Astrocyte (in vitro differentiated cells and primary cell): ENCODE results near the gene CEP131. TPM values are rescaled to one million over a fixed set of nuclear protein-coding genes. Genes with fewer than 3 reads are reported as not detected.

Source experiments
- DNase-seq: peaks from one replicate; pipeline ENCODE4 v3.0.0-alpha.2; 2010; ENCODE audit warnings: low read depth
- FAIRE-seq: peaks from 2 replicates; lab custom pipeline; 2011; peaks lifted over from hg19 to GRCh38; lab: Jason Lieb, UNC
- H2AFZ ChIP-seq: 2 replicates; pipeline ENCODE4 v1.6.0; 2012; ENCODE audit warnings: low read depth, low read length, inconsistent platforms
- H3K27ac ChIP-seq: 2 replicates; pipeline ENCODE4 v1.5.1; 2011; ENCODE audit warnings: low read depth, low read length, inconsistent platforms
- H3K27me3 ChIP-seq: 2 replicates; pipeline ENCODE4 v1.6.0; 2011; ENCODE audit warnings: low read length, inconsistent platforms; ENCODE audit not compliant: insufficient read depth
- H3K36me3 ChIP-seq: 2 replicates; pipeline ENCODE4 v1.5.1; 2011; ENCODE audit warnings: low read length, inconsistent platforms; ENCODE audit not compliant: insufficient read depth
- H3K4me1 ChIP-seq: 2 replicates; pipeline ENCODE4 v1.5.1; 2011; ENCODE audit warnings: low read length, inconsistent platforms; ENCODE audit not compliant: insufficient read depth
- H3K4me2 ChIP-seq: 2 replicates; pipeline ENCODE4 v1.6.0; 2012; ENCODE audit warnings: low read length, inconsistent platforms
- H3K4me3 ChIP-seq: 2 replicates; pipeline ENCODE4 v1.5.1; 2011; ENCODE audit warnings: low read depth, mild to moderate bottlenecking, low read length, inconsistent platforms; ENCODE audit not compliant: insufficient read depth
- H3K79me2 ChIP-seq: 2 replicates; pipeline ENCODE4 v1.6.0; 2012; ENCODE audit warnings: mild to moderate bottlenecking, low read length, inconsistent platforms; ENCODE audit not compliant: insufficient read depth
- H3K9ac ChIP-seq: 2 replicates; pipeline ENCODE4 v1.6.0; 2012; ENCODE audit warnings: mild to moderate bottlenecking, low read length, inconsistent platforms
- H3K9me3 ChIP-seq: 2 replicates; pipeline ENCODE4 v1.5.1; 2012; ENCODE audit warnings: low read depth, mild to moderate bottlenecking, low read length, inconsistent platforms; ENCODE audit not compliant: insufficient read depth
- H4K20me1 ChIP-seq: 2 replicates; pipeline ENCODE4 v1.6.0; 2012; ENCODE audit warnings: low read length, inconsistent platforms; ENCODE audit not compliant: insufficient read depth
- H3K27ac Mint-ChIP-seq: one replicate; pipeline ENCODE4 v1.8.0; 2021; ENCODE audit warnings: mild to moderate bottlenecking, mixed read lengths; ENCODE audit not compliant: unreplicated experiment
- H3K27me3 Mint-ChIP-seq: one replicate; pipeline ENCODE4 v1.8.0; 2021; ENCODE audit warnings: low read depth, mixed read lengths; ENCODE audit not compliant: unreplicated experiment
- H3K36me3 Mint-ChIP-seq: one replicate; pipeline ENCODE4 v1.8.0; 2021; ENCODE audit warnings: low read depth, mixed read lengths; ENCODE audit not compliant: unreplicated experiment
- H3K4me1 Mint-ChIP-seq: one replicate; pipeline ENCODE4 v1.8.0; 2021; ENCODE audit warnings: low read depth, mixed read lengths; ENCODE audit not compliant: unreplicated experiment
- H3K4me3 Mint-ChIP-seq: one replicate; pipeline ENCODE4 v1.8.0; 2021; ENCODE audit warnings: mild to moderate bottlenecking, moderate library complexity, mixed read lengths; ENCODE audit not compliant: unreplicated experiment
- H3K9me3 Mint-ChIP-seq: one replicate; pipeline ENCODE4 v1.8.0; 2021; ENCODE audit warnings: mild to moderate bottlenecking, mixed read lengths; ENCODE audit not compliant: unreplicated experiment
- CTCF ChIP-seq: IDR thresholded peaks from 2 replicates; pipeline ENCODE4 v1.5.1; 2011; ENCODE audit warnings: low read depth, mild to moderate bottlenecking, inconsistent platforms, low read length, moderate library complexity; ENCODE audit not compliant: insufficient read depth
- EZH2 ChIP-seq: IDR thresholded peaks from 2 replicates; pipeline ENCODE4 v1.6.1; 2012; ENCODE audit warnings: mild to moderate bottlenecking, low read length, inconsistent platforms; ENCODE audit not compliant: insufficient read depth
- total RNA-seq: library from RNA; stranded (reverse); gene quantifications from 2 replicates; pipeline ENCODE4 v1.2.1, GENCODE V29; 2021

Gene CEP131
- total RNA-seq, 1 donor from 2014 or later: 5.8 TPM

GRCh38 chr17:81200201-81200600, 22.6 kb downstream of the CEP131 start:
- Histone ChIP-seq H2AFZ (no peak overlapping the region), H3K36me3 (no peaks in the 10 kb centered on the region), H3K4me3 (no peak overlapping the region), H3K4me1 (no peaks in the 10 kb centered on the region), H3K9me3 (no peaks in the 10 kb centered on the region), H4K20me1 (no peaks in the 10 kb centered on the region), H3K9ac (no peak overlapping the region), H3K4me2 (no peak overlapping the region), H3K27ac (no peak overlapping the region), H3K27me3 (no peaks in the 10 kb centered on the region), H3K79me2 (no peaks in the 10 kb centered on the region)
- peaks cover 2% of the 10 kb centered on the region for H3K36me3 Mint-ChIP-seq
- FAIRE-seq: no peak
- H3K9me3 Mint-ChIP-seq: no peaks in the 10 kb centered on the region
- H3K4me1 Mint-ChIP-seq: no peaks in the 10 kb centered on the region
- H3K27ac Mint-ChIP-seq: no peak overlapping the region
- DNase-seq: no peak
- no peak for TF ChIP-seq EZH2
- no peak for TF ChIP-seq CTCF
- H3K27me3 Mint-ChIP-seq: peaks cover 2% of the 10 kb centered on the region
- H3K4me3 Mint-ChIP-seq: no peak overlapping the region

DNA sequence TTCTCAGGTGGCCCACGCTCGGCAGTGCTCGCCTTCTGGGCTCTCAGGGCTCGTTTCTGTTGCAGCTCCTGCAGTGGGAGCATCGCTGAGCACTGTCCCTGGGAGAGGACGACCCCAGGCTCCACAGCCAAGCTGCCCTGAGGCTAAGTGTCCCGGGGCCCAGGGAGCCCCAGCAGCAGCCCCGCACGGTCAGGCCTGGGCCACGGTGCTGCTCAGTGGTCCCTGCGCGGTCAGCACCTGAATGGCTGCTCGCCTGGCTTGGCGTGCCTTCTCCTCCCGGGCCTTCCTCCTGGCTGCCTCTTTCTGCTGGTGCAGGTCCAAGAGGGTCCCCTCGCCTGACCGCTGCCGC, 23.3 kb downstream of the CEP131 start:
- Histone ChIP-seq H2AFZ (no peak overlapping the region), H3K9me3 (no peaks in the 10 kb centered on the region), H3K36me3 (no peaks in the 10 kb centered on the region), H3K4me2 (no peak overlapping the region), H3K4me3 (no peak overlapping the region), H3K79me2 (no peaks in the 10 kb centered on the region), H4K20me1 (no peaks in the 10 kb centered on the region), H3K9ac (no peak overlapping the region), H3K27me3 (no peaks in the 10 kb centered on the region), H3K4me1 (no peaks in the 10 kb centered on the region), H3K27ac (no peak overlapping the region)
- TF ChIP-seq CTCF (no peak), EZH2 (no peak)
- peaks cover 2% of the 10 kb centered on the region for H3K27me3 Mint-ChIP-seq
- no peak for FAIRE-seq
- no peaks in the 10 kb centered on the region for H3K9me3 Mint-ChIP-seq
- H3K36me3 Mint-ChIP-seq: peaks cover 4% of the 10 kb centered on the region
- no peak overlapping the region for H3K4me3 Mint-ChIP-seq
- no peak for DNase-seq
- H3K4me1 Mint-ChIP-seq: no peaks in the 10 kb centered on the region
- no peak overlapping the region for H3K27ac Mint-ChIP-seq

GRCh38 chr17:81198826-81199481, 23.8 kb downstream of the CEP131 start:
- H3K4me3 Mint-ChIP-seq: no peak overlapping the region
- H4K20me1 ChIP-seq: no peaks in the 10 kb centered on the region
- no peak overlapping the region for H3K27ac Mint-ChIP-seq
- H3K9me3 ChIP-seq: no peaks in the 10 kb centered on the region
- no peak overlapping the region for H3K27ac ChIP-seq
- no peak overlapping the region for H3K4me2 ChIP-seq
- DNase-seq (no peak), FAIRE-seq (no peak)
- no peaks in the 10 kb centered on the region for H3K27me3 Mint-ChIP-seq
- peaks cover 3% of the 10 kb centered on the region for H3K36me3 Mint-ChIP-seq
- H3K36me3 ChIP-seq: no peaks in the 10 kb centered on the region
- no peaks in the 10 kb centered on the region for H3K27me3 ChIP-seq
- TF ChIP-seq EZH2 (no peak), CTCF (no peak)
- no peaks in the 10 kb centered on the region for H3K9me3 Mint-ChIP-seq
- H3K4me3 ChIP-seq: no peak overlapping the region
- no peak overlapping the region for H3K9ac ChIP-seq
- H3K4me1 ChIP-seq: no peaks in the 10 kb centered on the region
- H2AFZ ChIP-seq: no peak overlapping the region
- H3K79me2 ChIP-seq: no peaks in the 10 kb centered on the region
- H3K4me1 Mint-ChIP-seq: no peaks in the 10 kb centered on the region
